ENCODE measurements around the gene BIRC2. TPM values are rescaled to one million over a fixed set of nuclear protein-coding genes. Genes with fewer than 3 reads are reported as not detected.

Gene BIRC2
- total RNA-seq, 1 donor from 2014 or later: 69.9 TPM

GRCh38 chr11:102396708-102397563 is 49.9 kb downstream of the BIRC2 start:
- Histone ChIP-seq H3K27me3 (ENCODE audit: insufficient read depth, low read length) (no peaks in the 10 kb centered on the region), H3K36me3 (ENCODE audit: insufficient read depth, low read length) (peaks cover 23% of the 10 kb centered on the region), H3K4me3 (ENCODE audit: insufficient read depth, low read depth, low read length) (no peak overlapping the region), H3K9ac (ENCODE audit: low read length) (no peak overlapping the region), H3K4me1 (ENCODE audit: insufficient read depth, low read length) (no peaks in the 10 kb centered on the region), H4K20me1 (ENCODE audit: insufficient read depth, low read length) (peaks cover 30% of the 10 kb centered on the region), H3K9me3 (ENCODE audit: insufficient read depth, low read depth, low read length) (no peaks in the 10 kb centered on the region), H2AFZ (ENCODE audit: low read depth, low read length) (no peak overlapping the region), H3K79me2 (ENCODE audit: insufficient read depth, low read length) (peaks cover 41% of the 10 kb centered on the region), H3K27ac (ENCODE audit: low read depth, low read length) (no peak overlapping the region), H3K4me2 (ENCODE audit: low read length) (no peak overlapping the region)
- Mint-ChIP-seq H3K36me3 (ENCODE audit: low read depth, unreplicated experiment) (peaks cover 8% of the 10 kb centered on the region), H3K4me3 (ENCODE audit: unreplicated experiment) (no peak overlapping the region), H3K27me3 (ENCODE audit: low read depth, unreplicated experiment) (no peaks in the 10 kb centered on the region), H3K27ac (ENCODE audit: unreplicated experiment) (no peak overlapping the region), H3K9me3 (ENCODE audit: unreplicated experiment) (no peaks in the 10 kb centered on the region), H3K4me1 (ENCODE audit: low read depth, unreplicated experiment) (peaks cover 7% of the 10 kb centered on the region)
- FAIRE-seq: no peak
- peak; percentile 8 for DNase-seq (ENCODE audit: low read depth)
- TF ChIP-seq EZH2 (IDR thresholded peaks at IDR 0.05; ENCODE audit: insufficient read depth, low read length) (no peak), CTCF (IDR thresholded peaks at IDR 0.05; ENCODE audit: insufficient read depth, low read depth, low read length) (no peak)

DNA sequence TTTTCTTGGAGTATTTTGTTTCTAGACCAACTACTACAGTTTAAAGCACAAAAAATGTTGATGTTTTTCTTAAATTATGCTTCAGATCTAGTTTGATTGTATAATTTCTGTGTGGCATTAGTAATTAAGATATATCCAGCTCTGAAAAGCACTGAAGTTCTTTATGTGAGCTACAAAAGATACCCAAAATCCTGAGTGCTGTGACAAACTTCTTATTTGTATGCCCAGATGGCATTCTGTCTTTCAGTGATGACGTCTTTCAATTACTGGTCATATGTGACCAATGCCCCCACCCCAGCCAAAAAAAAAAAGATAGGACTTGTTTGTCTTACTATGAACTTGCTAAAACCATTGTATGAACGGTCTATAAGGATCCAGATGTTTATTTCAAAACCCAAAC is 51.3 kb downstream of the BIRC2 start:
- H3K9ac ChIP-seq (ENCODE audit: low read length): no peak overlapping the region
- H3K79me2 ChIP-seq (ENCODE audit: insufficient read depth, low read length): peaks cover 43% of the 10 kb centered on the region
- no peak overlapping the region for H3K4me3 ChIP-seq (ENCODE audit: insufficient read depth, low read depth, low read length)
- peaks cover 7% of the 10 kb centered on the region for H3K4me1 Mint-ChIP-seq (ENCODE audit: low read depth, unreplicated experiment)
- H3K27me3 ChIP-seq (ENCODE audit: insufficient read depth, low read length): no peaks in the 10 kb centered on the region
- no peaks in the 10 kb centered on the region for H3K4me1 ChIP-seq (ENCODE audit: insufficient read depth, low read length)
- no peak overlapping the region for H3K27ac Mint-ChIP-seq (ENCODE audit: unreplicated experiment)
- H3K4me3 Mint-ChIP-seq (ENCODE audit: unreplicated experiment): no peak overlapping the region
- H2AFZ ChIP-seq (ENCODE audit: low read depth, low read length): no peak overlapping the region
- H3K36me3 Mint-ChIP-seq (ENCODE audit: low read depth, unreplicated experiment): peaks cover 3% of the 10 kb centered on the region
- TF ChIP-seq EZH2 (IDR thresholded peaks at IDR 0.05; ENCODE audit: insufficient read depth, low read length) (no peak), CTCF (IDR thresholded peaks at IDR 0.05; ENCODE audit: insufficient read depth, low read depth, low read length) (no peak)
- H3K9me3 Mint-ChIP-seq (ENCODE audit: unreplicated experiment): no peaks in the 10 kb centered on the region
- DNase-seq (ENCODE audit: low read depth) (no peak), FAIRE-seq (no peak)
- H3K27me3 Mint-ChIP-seq (ENCODE audit: low read depth, unreplicated experiment): no peaks in the 10 kb centered on the region
- H3K9me3 ChIP-seq (ENCODE audit: insufficient read depth, low read depth, low read length): no peaks in the 10 kb centered on the region
- H3K27ac ChIP-seq (ENCODE audit: low read depth, low read length): no peak overlapping the region
- no peak overlapping the region for H3K4me2 ChIP-seq (ENCODE audit: low read length)
- H3K36me3 ChIP-seq (ENCODE audit: insufficient read depth, low read length): peaks cover 26% of the 10 kb centered on the region
- peaks cover 24% of the 10 kb centered on the region for H4K20me1 ChIP-seq (ENCODE audit: insufficient read depth, low read length)

- H3K4me3 ChIP-seq (ENCODE audit: insufficient read depth, low read depth, low read length): no peak overlapping the region
- no peak overlapping the region for H3K9ac ChIP-seq (ENCODE audit: low read length)
- H3K4me2 ChIP-seq (ENCODE audit: low read length): no peak overlapping the region
- no peak overlapping the region for H2AFZ ChIP-seq (ENCODE audit: low read depth, low read length)
- H3K27me3 ChIP-seq (ENCODE audit: insufficient read depth, low read length): no peaks in the 10 kb centered on the region
- peaks cover 7% of the 10 kb centered on the region for H3K4me1 Mint-ChIP-seq (ENCODE audit: low read depth, unreplicated experiment)
- no peaks in the 10 kb centered on the region for H3K9me3 ChIP-seq (ENCODE audit: insufficient read depth, low read depth, low read length)
- no peaks in the 10 kb centered on the region for H3K4me1 ChIP-seq (ENCODE audit: insufficient read depth, low read length)
- H3K27ac Mint-ChIP-seq (ENCODE audit: unreplicated experiment): no peak overlapping the region
- H3K36me3 ChIP-seq (ENCODE audit: insufficient read depth, low read length): peaks cover 22% of the 10 kb centered on the region
- peaks cover 23% of the 10 kb centered on the region for H4K20me1 ChIP-seq (ENCODE audit: insufficient read depth, low read length)
- H3K36me3 Mint-ChIP-seq (ENCODE audit: low read depth, unreplicated experiment): peaks cover 3% of the 10 kb centered on the region
- FAIRE-seq (no peak), DNase-seq (ENCODE audit: low read depth) (no peak)
- no peaks in the 10 kb centered on the region for H3K9me3 Mint-ChIP-seq (ENCODE audit: unreplicated experiment)
- TF ChIP-seq CTCF (IDR thresholded peaks at IDR 0.05; ENCODE audit: insufficient read depth, low read depth, low read length) (no peak), EZH2 (IDR thresholded peaks at IDR 0.05; ENCODE audit: insufficient read depth, low read length) (no peak)
- H3K27ac ChIP-seq (ENCODE audit: low read depth, low read length): no peak overlapping the region
- no peaks in the 10 kb centered on the region for H3K27me3 Mint-ChIP-seq (ENCODE audit: low read depth, unreplicated experiment)
- peaks cover 42% of the 10 kb centered on the region for H3K79me2 ChIP-seq (ENCODE audit: insufficient read depth, low read length)
- H3K4me3 Mint-ChIP-seq (ENCODE audit: unreplicated experiment): no peak overlapping the region
These were observed 52.2 kb downstream of the BIRC2 start for GRCh38 chr11:102399189-102399588.

Data from astrocyte (in vitro differentiated cells and primary cell).